Activated naive CD4-positive, alpha-beta T cell treated with anti-CD3 and anti-CD28 coated beads, Interleukin-2, amount 50 U/mL, for 72 hours (primary cell): Measurements from ENCODE around the gene TRAPPC1. TPM values are rescaled to one million over a fixed set of nuclear protein-coding genes. Genes with fewer than 3 reads are reported as not detected.

Experiments used
- ATAC-seq, 2 donors: fragments of 150-1000 bp; cut with Tn5 transposase; 2 replicates each; pipeline ENCODE4 v1.10.0; 2021; ENCODE audit warnings: mild to moderate bottlenecking in 2 of 2, moderate library complexity in 2 of 2
- DNase-seq, 2 donors: peaks; one replicate each; pipeline ENCODE4 v3.0.0; 2021 to 2022; ENCODE audit warnings: low spot score in 2 of 2
- H3K27ac Mint-ChIP-seq, 2 donors: one replicate each; pipeline ENCODE4 v1.8.0; 2022; ENCODE audit warnings: mild to moderate bottlenecking in 2 of 2, mixed read lengths in 2 of 2
- H3K36me3 Mint-ChIP-seq, 2 donors: one replicate each; pipeline ENCODE4 v1.8.0; 2022; ENCODE audit warnings: mixed read lengths in 2 of 2
- H3K9me3 Mint-ChIP-seq, 2 donors: one replicate each; pipeline ENCODE4 v1.8.0; 2022; ENCODE audit warnings: mixed read lengths in 2 of 2
- total RNA-seq, 2 donors: library from RNA; stranded (reverse); gene quantifications; one replicate each; pipeline ENCODE4 v1.2.3, GENCODE V29; 2022

Gene TRAPPC1
- total RNA-seq, 2 donors from 2014 or later: 190 to 195 TPM

- H3K9me3 Mint-ChIP-seq: no peaks in the 10 kb centered on the region
- DNase-seq (peak; percentile 65 to 68), ATAC-seq (peak; percentile 14 to 36)
- H3K36me3 Mint-ChIP-seq: peaks cover 0 to 20% of the 10 kb centered on the region in 2 donors
- H3K27ac Mint-ChIP-seq: peak within 1 kb of the TSS in 1 of 2 donors; percentile 65
Observed at GRCh38 chr17:7888184-7888920, 43.4 kb downstream of the TRAPPC1 start, which contains the start of gene CHD3. CHD3 (plus strand) TSS chr17:7888789; CDS start chr17:7889001, 212 bp downstream.

- Mint-ChIP-seq H3K9me3 (no peaks in the 10 kb centered on the region), H3K36me3 (peaks cover 0 to 20% of the 10 kb centered on the region in 2 donors), H3K27ac (no peak overlapping the region)
- DNase-seq (peak; percentile 77 to 83), ATAC-seq (peak; percentile 66 to 83)
Observed at GRCh38 chr17:7887482-7888183, 44.1 kb downstream of the TRAPPC1 start.

- Mint-ChIP-seq H3K27ac (no peak overlapping the region), H3K9me3 (no peaks in the 10 kb centered on the region), H3K36me3 (peaks cover 0 to 20% of the 10 kb centered on the region in 2 donors)
- DNase-seq (no peak), ATAC-seq (no peak)
Observed at GRCh38 chr17:7887038-7887481, 44.7 kb downstream of the TRAPPC1 start.

- peak; percentile 12 to 29 for ATAC-seq
- H3K9me3 Mint-ChIP-seq: no peaks in the 10 kb centered on the region
- peaks cover 0 to 20% of the 10 kb centered on the region in 2 donors for H3K36me3 Mint-ChIP-seq
- DNase-seq: peak; percentile 48 to 76
- H3K27ac Mint-ChIP-seq: no peak overlapping the region
Observed at GRCh38 chr17:7886227-7887037, 45.3 kb downstream of the TRAPPC1 start.

- H3K27ac Mint-ChIP-seq: peak overlapping the region in 1 of 2 donors; percentile 11
- H3K36me3 Mint-ChIP-seq: peaks cover 0 to 15% of the 10 kb centered on the region in 2 donors
Observed at GRCh38 chr17:7885367-7886226, 46.1 kb downstream of the TRAPPC1 start.

GRCh38 chr17:7884581-7885366, 47.0 kb downstream of the TRAPPC1 start:
- peaks cover 0 to 8% of the 10 kb centered on the region in 2 donors for H3K36me3 Mint-ChIP-seq
- H3K9me3 Mint-ChIP-seq: no peaks in the 10 kb centered on the region
- DNase-seq (peak in 1 of 2 donors; percentile 57), ATAC-seq (no peak)
- H3K27ac Mint-ChIP-seq: peak overlapping the region in 1 of 2 donors; percentile 77

More at GRCh38 chr17:7885367-7886226, 46.1 kb downstream of the TRAPPC1 start:
- H3K9me3 Mint-ChIP-seq: no peaks in the 10 kb centered on the region
- peak in 1 of 2 donors; percentile 58 for ATAC-seq
- peak; percentile 53 to 84 for DNase-seq

GRCh38 chr17:7883781-7884386, 47.9 kb downstream of the TRAPPC1 start:
- peaks cover 0 to 8% of the 10 kb centered on the region in 2 donors for H3K36me3 Mint-ChIP-seq
- ATAC-seq (no peak), DNase-seq (peak in 1 of 2 donors; percentile 34)
- H3K9me3 Mint-ChIP-seq: no peaks in the 10 kb centered on the region
- no peak overlapping the region for H3K27ac Mint-ChIP-seq

GRCh38 chr17:7882629-7883028, 49.1 kb downstream of the TRAPPC1 start:
- no peak for DNase-seq
- H3K36me3 Mint-ChIP-seq: peaks cover 0 to 8% of the 10 kb centered on the region in 2 donors
- ATAC-seq: no peak
- no peaks in the 10 kb centered on the region for H3K9me3 Mint-ChIP-seq
- H3K27ac Mint-ChIP-seq: no peak overlapping the region

GRCh38 chr17:7882068-7882467, 49.7 kb downstream of the TRAPPC1 start:
- DNase-seq: peak in 1 of 2 donors; percentile 35
- Mint-ChIP-seq H3K27ac (no peak overlapping the region), H3K36me3 (peaks cover 0 to 8% of the 10 kb centered on the region in 2 donors), H3K9me3 (no peaks in the 10 kb centered on the region)
- no peak for ATAC-seq

GRCh38 chr17:7881276-7882054, 50.3 kb downstream of the TRAPPC1 start:
- H3K27ac Mint-ChIP-seq: no peak overlapping the region
- no peaks in the 10 kb centered on the region for H3K9me3 Mint-ChIP-seq
- ATAC-seq (no peak), DNase-seq (peak in 1 of 2 donors; percentile 44)
- peaks cover 0 to 7% of the 10 kb centered on the region in 2 donors for H3K36me3 Mint-ChIP-seq

Other genes with a start within 250 kb of the TRAPPC1 start
- 100 to 1,000 TPM in 1 of 2 donors, 10 to 100 TPM in 1; 78.4 to 147 TPM for gene TP53, start 244.5 kb downstream of the TRAPPC1 start, total RNA-seq
- 10 to 100 TPM; 16.4 to 23.5 TPM for gene WRAP53, start 243.5 kb downstream of the TRAPPC1 start, total RNA-seq
- gene EFNB3, start 226.7 kb downstream of the TRAPPC1 start, total RNA-seq: not detected
- under 1 TPM; 0.05 to 0.19 TPM for gene DNAH2, start 214.2 kb downstream of the TRAPPC1 start, total RNA-seq
- gene KDM6B, start 97.7 kb downstream of the TRAPPC1 start, total RNA-seq: 10 to 100 TPM; 34.9 to 41.2 TPM
- gene TMEM88, start 76.9 kb downstream of the TRAPPC1 start, total RNA-seq: 1 to 10 TPM; 1.3 to 1.8 TPM
- 100 to 1,000 TPM in 1 of 2 donors, 10 to 100 TPM in 1; 91.4 to 103 TPM for gene NAA38, start 74.4 kb downstream of the TRAPPC1 start, total RNA-seq
- 10 to 100 TPM in 1 of 2 donors, 1 to 10 TPM in 1; 8.0 to 20.2 TPM for gene CYB5D1, start 73.9 kb downstream of the TRAPPC1 start, total RNA-seq
- gene CHD3, start 43.2 kb downstream of the TRAPPC1 start, total RNA-seq: 100 to 1,000 TPM; 182 to 212 TPM
- gene RNF227, start 15.7 kb downstream of the TRAPPC1 start, total RNA-seq: 1 to 10 TPM; 4.8 to 5.3 TPM
- 10 to 100 TPM in 1 of 2 donors, 1 to 10 TPM in 1; 5.4 to 10.9 TPM for gene KCNAB3, start 2.1 kb downstream of the TRAPPC1 start, total RNA-seq
- gene CNTROB, start 260 bp upstream of the TRAPPC1 start, total RNA-seq: 100 to 1,000 TPM in 1 of 2 donors, 10 to 100 TPM in 1; 73.3 to 147 TPM
- under 1 TPM in 1 of 2 donors, not detected in 1; 0.19 TPM for gene GUCY2D, start 70.7 kb upstream of the TRAPPC1 start, total RNA-seq
- gene ALOX15B, start 107.1 kb upstream of the TRAPPC1 start, total RNA-seq: not detected
- 1 to 10 TPM; 1.5 to 3.2 TPM for gene ALOX12B, start 155.8 kb upstream of the TRAPPC1 start, total RNA-seq
- under 1 TPM in 1 of 2 donors, not detected in 1; 0.23 TPM for gene ALOXE3, start 186.6 kb upstream of the TRAPPC1 start, total RNA-seq
- 10 to 100 TPM in 1 of 2 donors, 1 to 10 TPM in 1; 7.5 to 10.7 TPM for gene HES7, start 192.2 kb upstream of the TRAPPC1 start, total RNA-seq
- 100 to 1,000 TPM in 1 of 2 donors, 10 to 100 TPM in 1; 80.9 to 294 TPM for gene PER1, start 220.5 kb upstream of the TRAPPC1 start, total RNA-seq
- gene VAMP2, start 231.0 kb upstream of the TRAPPC1 start, total RNA-seq: 10 to 100 TPM; 43.6 to 85.6 TPM
- gene TMEM107, start 244.4 kb upstream of the TRAPPC1 start, total RNA-seq: 10 to 100 TPM; 32.7 to 48.9 TPM